GM10248 (cell line): ENCODE results near the gene PSEN2.

Experiments
- CTCF ChIA-PET: fragments of 300-600 bp; sonication (Branson Sonifier 250); formaldehyde crosslinking; extraction: SDS; loops from one replicate; lab custom pipeline; 2021; ENCODE audit warnings: antibody characterized with exemption; lab: Yijun Ruan, JAX
- POLR2A ChIA-PET: fragments of 350-650 bp; sonication (Branson Sonifier 250); formaldehyde crosslinking; extraction: SDS; loops from one replicate; lab custom pipeline; 2020; ENCODE audit warnings: antibody characterized with exemption; lab: Yijun Ruan, JAX
- DNase-seq: peaks from one replicate; pipeline ENCODE4 v3.0.0; 2012; ENCODE audit errors: extremely low spot score
- CTCF ChIP-seq: IDR thresholded peaks from 2 replicates; pipeline ENCODE4 v1.5.1; 2012; ENCODE audit warnings: mild to moderate bottlenecking, low read depth; ENCODE audit errors: extremely low read depth, missing control alignments, control extremely low read depth

PSEN2 gene

GRCh38 chr1:226902601-226903000 lies 32.2 kb downstream of the PSEN2 start:
- POLR2A ChIA-PET = no interaction called here
- CTCF ChIA-PET = interaction anchor here (1.6 kb wide), 1 partner anchor 16 kb away, joined by 3 read pairs; no protein-coding TSS in a partner anchor

GRCh38 chr1:226903819-226904716 lies 33.7 kb downstream of the PSEN2 start:
- DNase-seq = no peak
- TF ChIP-seq CTCF = no peak
- POLR2A ChIA-PET = no interaction called here
- CTCF ChIA-PET = interaction anchor here (1.3 kb wide), 1 partner anchor 20 kb away, joined by 3 read pairs; no protein-coding TSS in a partner anchor

More at GRCh38 chr1:226902601-226903000, 32.2 kb downstream of the PSEN2 start:
- DNase-seq = no peak
- TF ChIP-seq CTCF = no peak

GRCh38 chr1:226904772-226905171 lies 34.4 kb downstream of the PSEN2 start:
- no peak for DNase-seq
- ChIA-PET POLR2A (no interaction called here), CTCF (interaction anchor here (1.3 kb wide), 1 partner anchor 21 kb away, joined by 3 read pairs; no protein-coding TSS in a partner anchor)
- no peak for TF ChIP-seq CTCF

GRCh38 chr1:226908419-226908818 lies 38.0 kb downstream of the PSEN2 start:
- CTCF ChIA-PET = interaction anchor here (1.4 kb wide), 1 partner anchor 11 kb away, joined by 5 read pairs; no protein-coding TSS in a partner anchor
- no peak for TF ChIP-seq CTCF
- no peak for DNase-seq
- POLR2A ChIA-PET = no interaction called here

- CTCF ChIA-PET = interaction anchor here (1.4 kb wide), 1 partner anchor 10 kb away, joined by 5 read pairs; no protein-coding TSS in a partner anchor
- DNase-seq = no peak
- POLR2A ChIA-PET = no interaction called here
- no peak for TF ChIP-seq CTCF
Observed at GRCh38 chr1:226908913-226909312, 38.5 kb downstream of the PSEN2 start.

- ChIA-PET POLR2A (no interaction called here), CTCF (interaction anchor here (0.6 to 3.5 kb wide), 24 partner anchors 9 to 630 kb away, joined by 3 to 19 read pairs (median 4); no protein-coding TSS in a partner anchor)
- peak; percentile 73 for DNase-seq
Observed at GRCh38 chr1:226912587-226913176, 42.3 kb downstream of the PSEN2 start.

More at GRCh38 chr1:226912587-226913176, 42.3 kb downstream of the PSEN2 start:
- peak; percentile 84 for TF ChIP-seq CTCF
